Activated naive CD4-positive, alpha-beta T cell treated with anti-CD3 and anti-CD28 coated beads for 36 hours (primary cell): ENCODE results near the gene ZNHIT2. TPM values are rescaled to one million over a fixed set of nuclear protein-coding genes. Genes with fewer than 3 reads are reported as not detected.

Source experiments
- CTCF ChIA-PET: fragments of 350-600 bp; sonication (Branson Sonifier 250); formaldehyde crosslinking; loops from one replicate; lab custom pipeline; 2021; ENCODE audit warnings: antibody characterized with exemption; lab: Charles Lee
- DNase-seq: peaks from one replicate; pipeline ENCODE4 v3.0.0-alpha.2; 2020
- H3K27ac Mint-ChIP-seq: one replicate; pipeline ENCODE4 v1.8.0; 2021; ENCODE audit warnings: mild to moderate bottlenecking, mixed read lengths
- H3K27me3 Mint-ChIP-seq: one replicate; pipeline ENCODE4 v1.8.0; 2021; ENCODE audit warnings: low read depth, mixed read lengths
- H3K36me3 Mint-ChIP-seq: one replicate; pipeline ENCODE4 v1.8.0; 2021; ENCODE audit warnings: low read depth, mixed read lengths
- H3K4me1 Mint-ChIP-seq: one replicate; pipeline ENCODE4 v1.8.0; 2021; ENCODE audit warnings: low read depth, mixed read lengths
- H3K4me3 Mint-ChIP-seq: one replicate; pipeline ENCODE4 v1.8.0; 2021; ENCODE audit warnings: mild to moderate bottlenecking, moderate library complexity, mixed read lengths
- H3K9me3 Mint-ChIP-seq: one replicate; pipeline ENCODE4 v1.8.0; 2021; ENCODE audit warnings: mixed read lengths
- intact Hi-C: fragments of 100-400 bp; cut with micrococcal nuclease; formaldehyde crosslinking; loops from one replicate; pipeline ENCODE4 v1.15.1; 2023
- total RNA-seq, 2 experiments: library from RNA; stranded (reverse); gene quantifications; one replicate each; pipeline ENCODE4 v1.2.3, GENCODE V29; 2021

The ZNHIT2 gene
- total RNA-seq, 2 experiments from 2014 or later: 5.6 to 6.1 TPM

DNA sequence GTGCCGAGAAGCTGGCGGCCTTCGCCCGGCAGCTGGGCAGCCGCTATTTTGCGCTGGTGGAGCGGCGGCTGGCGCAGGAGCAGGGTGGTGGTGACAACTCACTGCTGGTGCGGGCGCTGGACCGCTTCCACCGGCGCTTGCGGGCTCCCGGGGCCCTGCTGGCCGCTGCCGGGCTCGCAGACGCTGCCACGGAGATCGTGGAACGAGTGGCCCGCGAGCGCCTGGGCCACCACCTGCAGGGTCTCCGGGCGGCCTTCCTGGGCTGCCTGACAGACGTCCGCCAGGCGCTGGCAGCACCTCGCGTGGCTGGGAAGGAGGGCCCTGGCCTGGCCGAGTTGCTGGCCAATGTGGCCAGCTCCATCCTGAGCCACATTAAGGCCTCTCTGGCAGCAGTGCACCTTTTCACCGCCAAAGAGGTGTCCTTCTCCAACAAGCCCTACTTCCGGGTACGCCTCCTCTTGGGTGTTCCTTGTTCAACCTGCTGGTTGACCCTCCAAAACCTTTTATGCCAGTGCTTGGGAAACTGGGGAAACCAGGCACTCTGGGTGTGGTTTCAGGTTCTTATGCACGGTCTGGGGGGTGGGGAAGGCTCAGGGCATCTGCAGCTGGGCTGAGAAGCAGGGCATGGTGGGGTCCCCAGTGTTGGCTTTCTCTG lies 8.9 kb downstream of the ZNHIT2 start:
- Mint-ChIP-seq H3K9me3 (no peaks in the 10 kb centered on the region), H3K27ac (no peak overlapping the region), H3K27me3 (no peaks in the 10 kb centered on the region), H3K4me1 (peaks cover 34% of the 10 kb centered on the region), H3K36me3 (peaks cover 1% of the 10 kb centered on the region), H3K4me3 (no peak overlapping the region)
- no peak for DNase-seq
- CTCF ChIA-PET: interaction anchor here (0.7 kb wide), 1 partner anchor 207 kb away, joined by 3 read pairs; no protein-coding TSS in a partner anchor
- intact Hi-C loops: no loop called here

DNA sequence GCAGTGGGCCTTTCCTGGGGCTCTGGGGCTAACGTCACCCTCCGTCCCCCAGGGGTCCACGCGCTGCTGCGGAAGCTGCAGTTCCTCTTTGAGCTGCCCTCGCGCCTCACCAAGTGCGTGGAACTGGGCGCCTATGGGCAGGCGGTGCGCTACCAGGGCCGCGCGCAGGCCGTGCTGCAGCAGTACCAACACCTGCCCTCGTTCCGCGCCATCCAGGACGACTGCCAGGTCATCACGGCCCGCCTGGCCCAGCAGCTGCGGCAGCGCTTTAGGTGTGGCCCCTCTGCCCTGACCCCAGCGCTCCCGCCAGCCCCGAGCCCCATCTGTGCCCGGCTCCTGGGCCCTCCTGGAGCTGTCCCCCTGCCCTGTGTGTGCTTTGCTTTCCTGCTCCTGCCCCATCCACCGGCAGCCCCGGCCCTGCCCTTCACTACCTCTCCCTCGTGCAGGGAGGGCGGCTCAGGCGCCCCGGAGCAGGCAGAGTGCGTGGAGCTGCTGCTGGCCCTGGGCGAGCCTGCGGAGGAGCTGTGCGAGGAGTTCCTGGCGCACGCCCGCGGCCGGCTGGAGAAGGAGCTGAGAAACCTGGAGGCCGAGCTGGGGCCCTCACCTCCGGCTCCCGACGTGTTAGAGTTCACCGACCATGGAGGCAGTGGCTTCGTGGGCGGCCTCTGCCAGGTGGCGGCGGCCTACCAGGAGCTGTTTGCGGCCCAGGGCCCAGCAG lies 9.6 kb downstream of the ZNHIT2 start:
- CTCF ChIA-PET: no interaction called here
- intact Hi-C loops: no loop called here
- H3K4me1 Mint-ChIP-seq: peaks cover 27% of the 10 kb centered on the region
- no peak overlapping the region for H3K4me3 Mint-ChIP-seq
- H3K36me3 Mint-ChIP-seq: peaks cover 1% of the 10 kb centered on the region
- DNase-seq: no peak
- H3K9me3 Mint-ChIP-seq: no peaks in the 10 kb centered on the region
- no peak overlapping the region for H3K27ac Mint-ChIP-seq
- H3K27me3 Mint-ChIP-seq: no peaks in the 10 kb centered on the region

DNA sequence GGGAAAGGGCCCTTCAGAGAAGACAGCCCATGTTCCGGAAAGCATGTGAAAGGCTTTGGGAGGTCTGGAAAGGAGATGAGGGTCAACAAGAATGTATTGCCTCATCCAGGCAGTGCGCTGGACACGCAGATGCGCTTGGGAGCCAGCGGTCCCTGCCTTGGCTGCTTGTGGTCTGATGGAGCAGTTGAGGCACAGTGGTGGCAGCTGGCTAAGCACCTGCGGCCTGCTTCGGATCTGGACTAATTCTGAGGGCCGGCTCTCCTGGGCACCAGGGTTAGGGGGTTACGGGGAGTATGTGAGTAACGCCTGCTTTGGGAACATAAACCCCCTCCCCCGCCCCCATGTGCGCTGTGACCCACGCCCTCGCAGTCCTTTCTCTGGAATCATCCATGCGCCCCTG lies 10.4 kb downstream of the ZNHIT2 start:
- Mint-ChIP-seq H3K27me3 (no peaks in the 10 kb centered on the region), H3K4me3 (no peak overlapping the region), H3K36me3 (peaks cover 1% of the 10 kb centered on the region), H3K27ac (no peak overlapping the region), H3K4me1 (peaks cover 27% of the 10 kb centered on the region), H3K9me3 (no peaks in the 10 kb centered on the region)
- no peak for DNase-seq
- intact Hi-C loops: no loop called here
- CTCF ChIA-PET: no interaction called here

- peaks cover 4% of the 10 kb centered on the region for H3K36me3 Mint-ChIP-seq
- peaks cover 6% of the 10 kb centered on the region for H3K4me1 Mint-ChIP-seq
- H3K4me3 Mint-ChIP-seq: no peak overlapping the region
- no peaks in the 10 kb centered on the region for H3K27me3 Mint-ChIP-seq
- intact Hi-C loops: no loop called here
- CTCF ChIA-PET: no interaction called here
- H3K27ac Mint-ChIP-seq: peak overlapping the region; percentile 6
- no peaks in the 10 kb centered on the region for H3K9me3 Mint-ChIP-seq
- no peak for DNase-seq
Observed at GRCh38 chr11:65104628-65105027, 12.9 kb downstream of the ZNHIT2 start.

- Mint-ChIP-seq H3K27ac (no peak overlapping the region), H3K4me3 (no peak overlapping the region), H3K9me3 (no peaks in the 10 kb centered on the region), H3K4me1 (peaks cover 6% of the 10 kb centered on the region), H3K36me3 (peaks cover 4% of the 10 kb centered on the region), H3K27me3 (no peaks in the 10 kb centered on the region)
- intact Hi-C loops: no loop called here
- CTCF ChIA-PET: interaction anchor here (0.6 to 3.4 kb wide), 2 partner anchors 8 to 29 kb away, joined by 3 to 16 read pairs; partner anchors contain the start of gene TM7SF2
- no peak for DNase-seq
Observed at GRCh38 chr11:65103476-65103875, 14.0 kb downstream of the ZNHIT2 start.

DNA sequence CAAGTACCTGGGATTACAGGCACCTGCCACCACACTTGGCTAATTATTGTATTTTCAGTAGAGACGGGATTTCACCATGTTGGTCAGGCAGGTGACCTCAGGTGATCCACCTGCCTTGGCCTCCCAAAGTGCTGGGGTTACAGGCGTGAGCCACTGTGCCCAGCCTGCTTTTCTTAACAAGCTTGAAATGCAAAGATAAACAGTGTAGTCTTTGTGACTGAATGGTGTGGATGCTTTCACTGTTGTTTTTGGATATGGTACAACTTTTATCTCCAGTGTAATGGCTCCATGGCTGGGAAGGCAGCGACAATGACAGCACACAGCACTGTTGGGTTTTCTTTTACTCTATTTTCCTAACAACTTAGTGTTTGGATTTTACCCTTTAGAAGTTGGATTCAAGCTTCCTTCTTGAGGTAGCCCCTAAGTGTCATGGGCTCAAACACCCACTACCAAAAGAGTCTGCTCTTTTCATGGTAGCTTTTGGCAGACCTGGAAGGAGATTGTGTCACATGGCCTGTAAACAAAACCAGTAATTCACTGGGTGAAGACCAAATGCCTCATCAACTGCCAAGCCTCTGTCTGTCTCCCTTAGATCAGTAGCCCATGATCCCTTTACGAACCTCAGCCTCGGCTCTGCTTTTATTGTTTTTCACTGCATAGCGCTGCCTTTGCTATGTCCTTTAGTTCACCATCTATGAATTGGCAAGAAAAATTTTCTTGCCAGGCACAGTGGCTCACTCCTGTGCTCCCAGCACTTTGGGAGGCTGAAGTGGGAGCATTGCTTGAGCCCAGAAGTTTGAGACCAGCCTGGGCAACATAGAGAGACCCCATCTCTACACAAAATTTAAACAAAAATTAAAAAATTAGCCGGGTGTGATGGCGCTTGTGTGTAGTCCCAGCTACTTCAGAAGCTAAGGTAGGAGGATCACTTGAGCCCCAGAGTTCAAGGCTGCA lies 15.1 kb downstream of the ZNHIT2 start:
- Mint-ChIP-seq H3K36me3 (peaks cover 4% of the 10 kb centered on the region), H3K9me3 (no peaks in the 10 kb centered on the region), H3K4me3 (no peak overlapping the region), H3K27ac (no peak overlapping the region), H3K4me1 (peaks cover 12% of the 10 kb centered on the region), H3K27me3 (no peaks in the 10 kb centered on the region)
- DNase-seq: no peak
- CTCF ChIA-PET: interaction anchor here (0.6 to 3.4 kb wide), 5 partner anchors 9 to 272 kb away, joined by 3 to 16 read pairs (median 4); partner anchors contain the start of genes TM7SF2 and ZNHIT2
- intact Hi-C loops: no loop called here

- Mint-ChIP-seq H3K9me3 (no peaks in the 10 kb centered on the region), H3K27ac (no peak overlapping the region), H3K36me3 (peaks cover 4% of the 10 kb centered on the region), H3K27me3 (no peaks in the 10 kb centered on the region), H3K4me3 (no peak overlapping the region), H3K4me1 (peaks cover 19% of the 10 kb centered on the region)
- intact Hi-C loops: no loop called here
- CTCF ChIA-PET: interaction anchor here (1.2 to 5.1 kb wide), 4 partner anchors 11 to 18 kb away, joined by 3 to 41 read pairs (median 10); partner anchors contain the start of genes TM7SF2 and ZNHIT2
- DNase-seq: no peak
Observed at GRCh38 chr11:65100674-65101350, 16.7 kb downstream of the ZNHIT2 start.

DNA sequence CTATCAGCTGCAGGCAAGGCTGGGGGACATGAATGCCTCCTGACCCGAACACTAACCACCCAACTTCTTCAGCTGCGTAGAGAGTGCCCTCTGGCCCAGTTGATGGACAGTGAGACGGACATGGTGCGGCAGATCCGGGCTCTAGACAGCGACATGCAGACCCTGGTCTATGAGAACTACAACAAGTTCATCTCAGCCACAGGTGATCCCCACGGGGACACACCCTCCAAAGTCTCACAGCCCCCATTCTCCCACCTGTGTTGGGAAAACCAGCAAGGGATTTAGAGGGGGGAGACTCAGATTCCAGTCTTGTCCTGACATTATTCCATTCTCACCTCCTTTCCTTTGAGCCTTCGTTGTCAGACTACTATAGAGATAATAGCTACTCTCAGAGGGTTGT lies 20.6 kb downstream of the ZNHIT2 start:
- no peaks in the 10 kb centered on the region for H3K9me3 Mint-ChIP-seq
- DNase-seq: no peak
- H3K36me3 Mint-ChIP-seq: peaks cover 2% of the 10 kb centered on the region
- CTCF ChIA-PET: interaction anchor here (1.7 to 5.1 kb wide), 2 partner anchors 15 to 84 kb away, joined by 4 to 41 read pairs; partner anchors contain the start of gene TM7SF2
- intact Hi-C loops: loop anchor here (1.0 to 2.0 kb wide), 6 partner anchors 13 to 70 kb away; partner anchors contain the start of genes CDCA5, FAU, MRPL49 and SNX15
- peaks cover 17% of the 10 kb centered on the region for H3K4me1 Mint-ChIP-seq
- peak overlapping the region; percentile 94 for H3K4me3 Mint-ChIP-seq
- H3K27ac Mint-ChIP-seq: peak overlapping the region; percentile 24
- H3K27me3 Mint-ChIP-seq: no peaks in the 10 kb centered on the region

GRCh38 chr11:65095974-65096806 lies 21.3 kb downstream of the ZNHIT2 start, which contains the start of gene VPS51:
VPS51 (plus strand) TSS chr11:65096214; CDS start chr11:65096251, 37 bp downstream.
- DNase-seq: peak; percentile 90
- H3K36me3 Mint-ChIP-seq: peaks cover 2% of the 10 kb centered on the region
- CTCF ChIA-PET: interaction anchor here (1.7 to 5.1 kb wide), 2 partner anchors 16 to 83 kb away, joined by 4 to 41 read pairs; partner anchors contain the start of gene TM7SF2
- H3K4me3 Mint-ChIP-seq: peak within 1 kb of the TSS; percentile 94
- peak within 1 kb of the TSS; percentile 95 for H3K27ac Mint-ChIP-seq
- no peaks in the 10 kb centered on the region for H3K27me3 Mint-ChIP-seq
- H3K9me3 Mint-ChIP-seq: no peaks in the 10 kb centered on the region
- H3K4me1 Mint-ChIP-seq: peaks cover 17% of the 10 kb centered on the region
- intact Hi-C loops: loop anchor here (1.0 to 2.0 kb wide), 6 partner anchors 12 to 69 kb away; partner anchors contain the start of genes CDCA5, FAU, MRPL49 and SNX15

- Mint-ChIP-seq H3K4me1 (peaks cover 17% of the 10 kb centered on the region), H3K27me3 (no peaks in the 10 kb centered on the region), H3K4me3 (peak overlapping the region; percentile 94), H3K9me3 (no peaks in the 10 kb centered on the region), H3K36me3 (peaks cover 2% of the 10 kb centered on the region), H3K27ac (peak overlapping the region; percentile 95)
- DNase-seq: no peak
- intact Hi-C loops: no loop called here
- CTCF ChIA-PET: interaction anchor here (2.5 kb wide), 1 partner anchor 16 kb away, joined by 17 read pairs; the partner anchor contains the start of gene TM7SF2
Observed at GRCh38 chr11:65095427-65095826, 22.1 kb downstream of the ZNHIT2 start.
